ENCODE results near the gene COP1.

DNA sequence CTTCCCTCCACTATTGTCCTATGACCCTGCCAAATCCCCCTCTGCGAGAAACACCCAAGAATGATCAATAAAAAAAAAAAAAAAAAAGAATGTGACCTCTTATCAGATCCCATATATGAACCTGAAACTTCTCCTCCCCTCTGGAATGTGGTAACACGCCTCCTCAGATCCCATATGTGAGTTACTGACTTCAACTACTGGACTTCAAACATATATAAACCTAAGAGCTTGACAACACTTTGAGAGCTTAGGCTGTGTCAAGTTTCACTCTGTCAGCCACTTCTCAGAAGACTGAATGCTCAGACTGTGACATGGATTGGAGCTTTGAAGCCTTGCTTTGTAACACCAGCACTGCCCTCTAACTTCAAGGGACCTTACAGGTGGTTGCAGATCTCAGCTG lies 148.4 kb downstream of the COP1 start:
- TF ChIP-seq TEAD4 (IDR thresholded peaks at IDR 0.05; ENCODE audit: low read depth, low read length) (no peak), EZH2 (IDR thresholded peaks at IDR 0.05; ENCODE audit: low read depth, low read length, severe bottlenecking) (no peak), SP1 (IDR thresholded peaks at IDR 0.05; ENCODE audit: low read depth, low read length) (no peak), SIN3A (conservative IDR thresholded peaks at IDR 0.05 in 1 of 2, IDR thresholded peaks at IDR 0.05 in 1 of 2; ENCODE audit: low read depth in 1 of 2, low read length in 2 of 2) (no peak), EP300 (IDR thresholded peaks at IDR 0.05; ENCODE audit: borderline replicate concordance in 1 of 2, low read depth in 2 of 2, low read length in 2 of 2) (no peak)
- TF ChIP-seq, protein P1, sequence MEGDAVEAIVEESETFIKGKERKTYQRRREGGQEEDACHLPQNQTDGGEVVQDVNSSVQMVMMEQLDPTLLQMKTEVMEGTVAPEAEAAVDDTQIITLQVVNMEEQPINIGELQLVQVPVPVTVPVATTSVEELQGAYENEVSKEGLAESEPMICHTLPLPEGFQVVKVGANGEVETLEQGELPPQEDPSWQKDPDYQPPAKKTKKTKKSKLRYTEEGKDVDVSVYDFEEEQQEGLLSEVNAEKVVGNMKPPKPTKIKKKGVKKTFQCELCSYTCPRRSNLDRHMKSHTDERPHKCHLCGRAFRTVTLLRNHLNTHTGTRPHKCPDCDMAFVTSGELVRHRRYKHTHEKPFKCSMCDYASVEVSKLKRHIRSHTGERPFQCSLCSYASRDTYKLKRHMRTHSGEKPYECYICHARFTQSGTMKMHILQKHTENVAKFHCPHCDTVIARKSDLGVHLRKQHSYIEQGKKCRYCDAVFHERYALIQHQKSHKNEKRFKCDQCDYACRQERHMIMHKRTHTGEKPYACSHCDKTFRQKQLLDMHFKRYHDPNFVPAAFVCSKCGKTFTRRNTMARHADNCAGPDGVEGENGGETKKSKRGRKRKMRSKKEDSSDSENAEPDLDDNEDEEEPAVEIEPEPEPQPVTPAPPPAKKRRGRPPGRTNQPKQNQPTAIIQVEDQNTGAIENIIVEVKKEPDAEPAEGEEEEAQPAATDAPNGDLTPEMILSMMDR (IDR thresholded peaks at IDR 0.05; ENCODE audit: control extremely low read depth in 1 of 3, insufficient read depth in 1 of 3, low read depth in 1 of 3, low read length in 3 of 3) = no peak
